ENCODE measurements around the gene DNAJC2. TPM values are rescaled to one million over a fixed set of nuclear protein-coding genes. Genes with fewer than 3 reads are reported as not detected.
"Not testable (repeated sequence)": the region's sequence is repeated elsewhere in the genome, so short reads cannot be mapped to it uniquely, and the experiment has no call there.

DNAJC2 gene
- polyA plus RNA-seq, 4 donors: 22.2 to 36.3 (median 31.2) TPM

GRCh38 chr7:103274867-103275266 is 69.7 kb downstream of the DNAJC2 start:
- FAIRE-seq; DNase-seq; H3K36me3 ChIP-seq (ENCODE audit: control insufficient read depth in 3 of 3, insufficient read depth in 2 of 3, low read depth in 1 of 3, low read length in 3 of 3); H3K4me1 ChIP-seq (ENCODE audit: control insufficient read depth in 3 of 3, insufficient read depth in 2 of 3, low read depth in 1 of 3, low read length in 2 of 3); H3K27me3 ChIP-seq (ENCODE audit: control insufficient read depth in 3 of 3, insufficient read depth in 3 of 3, low read length in 3 of 3); H3K27ac ChIP-seq (ENCODE audit: low read depth in 1 of 3, low read length in 2 of 3); H3K4me3 ChIP-seq (ENCODE audit: low read depth in 1 of 3, low read length in 3 of 3); H3K9me3 ChIP-seq (ENCODE audit: control insufficient read depth in 2 of 2, insufficient read depth in 1 of 2, low read depth in 1 of 2, low read length in 1 of 2): not testable (repeated sequence)
- WGBS, 3 donors: 97 to 98% (median 97%) methylated on average over 13 to 24 of the region's 24 CpGs

GRCh38 chr7:103273374-103273773 is 71.2 kb downstream of the DNAJC2 start:
- 85 to 96% (median 93%) methylated on average over 6 of the region's 6 CpGs for WGBS, 3 donors
- H3K9me3 ChIP-seq (ENCODE audit: control insufficient read depth in 2 of 2, insufficient read depth in 1 of 2, low read depth in 1 of 2, low read length in 1 of 2); H3K4me3 ChIP-seq (ENCODE audit: low read depth in 1 of 3, low read length in 3 of 3); H3K36me3 ChIP-seq (ENCODE audit: control insufficient read depth in 3 of 3, insufficient read depth in 2 of 3, low read depth in 1 of 3, low read length in 3 of 3); DNase-seq; H3K4me1 ChIP-seq (ENCODE audit: control insufficient read depth in 3 of 3, insufficient read depth in 2 of 3, low read depth in 1 of 3, low read length in 2 of 3); H3K27me3 ChIP-seq (ENCODE audit: control insufficient read depth in 3 of 3, insufficient read depth in 3 of 3, low read length in 3 of 3); FAIRE-seq; H3K27ac ChIP-seq (ENCODE audit: low read depth in 1 of 3, low read length in 2 of 3): not testable (repeated sequence)

DNA sequence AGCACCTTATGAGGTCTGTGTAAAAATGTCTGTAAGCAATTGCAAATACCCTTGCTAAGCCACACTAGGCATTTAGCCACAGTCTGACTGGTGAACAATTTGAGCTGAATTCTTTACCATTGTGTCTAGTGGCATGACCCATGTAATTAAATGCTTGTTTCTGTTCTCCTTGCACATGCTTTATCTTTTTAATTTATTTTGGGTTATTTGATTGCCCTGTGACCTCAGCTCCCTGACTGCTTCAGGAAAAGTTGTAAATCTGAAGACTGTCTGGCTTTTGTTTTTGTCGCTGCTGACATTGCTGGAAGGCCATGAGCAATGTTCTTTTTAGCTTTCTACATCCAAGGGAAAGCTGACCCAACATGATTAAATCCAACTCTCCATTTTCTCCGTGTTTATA is 78.3 kb downstream of the DNAJC2 start:
- DNase-seq; FAIRE-seq; H3K9me3 ChIP-seq (ENCODE audit: control insufficient read depth in 2 of 2, insufficient read depth in 1 of 2, low read depth in 1 of 2, low read length in 1 of 2); H3K27me3 ChIP-seq (ENCODE audit: control insufficient read depth in 3 of 3, insufficient read depth in 3 of 3, low read length in 3 of 3); H3K27ac ChIP-seq (ENCODE audit: low read depth in 1 of 3, low read length in 2 of 3); H3K4me1 ChIP-seq (ENCODE audit: control insufficient read depth in 3 of 3, insufficient read depth in 2 of 3, low read depth in 1 of 3, low read length in 2 of 3); H3K4me3 ChIP-seq (ENCODE audit: low read depth in 1 of 3, low read length in 3 of 3); H3K36me3 ChIP-seq (ENCODE audit: control insufficient read depth in 3 of 3, insufficient read depth in 2 of 3, low read depth in 1 of 3, low read length in 3 of 3): not testable (repeated sequence)
- 41 to 65% (median 58%) methylated on average over 2 of the region's 2 CpGs for WGBS, 3 donors

DNA sequence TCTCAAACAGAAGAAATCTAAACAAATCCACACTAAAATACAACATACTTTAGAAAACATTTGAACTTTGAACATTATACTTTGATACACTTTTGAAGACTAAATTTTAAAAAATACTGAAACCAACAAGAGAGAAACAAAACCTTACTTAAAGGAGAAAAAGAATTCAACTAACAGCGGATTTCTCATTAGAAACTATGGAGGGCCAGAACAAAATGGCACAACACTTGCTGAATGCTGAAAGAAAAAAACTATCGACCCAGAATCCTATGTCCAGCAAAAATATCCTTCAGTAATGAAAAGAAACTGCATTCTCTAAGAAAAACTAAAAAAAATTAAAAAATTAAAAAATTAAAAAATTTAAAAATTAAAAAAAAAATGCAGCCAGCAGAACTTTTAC is 80.5 kb downstream of the DNAJC2 start:
- not testable (repeated sequence) for DNase-seq; H3K36me3 ChIP-seq (ENCODE audit: control insufficient read depth in 3 of 3, insufficient read depth in 2 of 3, low read depth in 1 of 3, low read length in 3 of 3); H3K9me3 ChIP-seq (ENCODE audit: control insufficient read depth in 2 of 2, insufficient read depth in 1 of 2, low read depth in 1 of 2, low read length in 1 of 2); H3K4me3 ChIP-seq (ENCODE audit: low read depth in 1 of 3, low read length in 3 of 3); FAIRE-seq; H3K4me1 ChIP-seq (ENCODE audit: control insufficient read depth in 3 of 3, insufficient read depth in 2 of 3, low read depth in 1 of 3, low read length in 2 of 3); H3K27ac ChIP-seq (ENCODE audit: low read depth in 1 of 3, low read length in 2 of 3); H3K27me3 ChIP-seq (ENCODE audit: control insufficient read depth in 3 of 3, insufficient read depth in 3 of 3, low read length in 3 of 3)
- WGBS, 3 donors: 84 to 88% (median 86%) methylated on average over 2 of the region's 2 CpGs

Other genes with a start within 250 kb of the DNAJC2 start
- 10 to 100 TPM in 3 of 4 donors, 1 to 10 TPM in 1; 8.9 to 62.0 (median 18.1) TPM for gene NAPEPLD, start 195.7 kb downstream of the DNAJC2 start, polyA plus RNA-seq
- gene PMPCB, start 47.3 kb downstream of the DNAJC2 start, polyA plus RNA-seq: 10 to 100 TPM; 53.8 to 89.2 (median 60.9) TPM
- 100 to 1,000 TPM in 2 of 4 donors, 10 to 100 TPM in 2; 80.0 to 112 (median 101) TPM for gene PSMC2, start 2.9 kb upstream of the DNAJC2 start, polyA plus RNA-seq
- under 1 TPM in 2 of 4 donors, not detected in 2; 0.03 to 0.12 TPM for gene SLC26A5, start 101.4 kb upstream of the DNAJC2 start, polyA plus RNA-seq